Measurements from ENCODE around the gene LRP1.

GRCh38 chr12:57149245-57149900 lies 21.1 kb downstream of the LRP1 start:
- no peak for TF ChIP-seq ZFX (IDR thresholded peaks at IDR 0.05; ENCODE audit: borderline replicate concordance)
- TF ChIP-seq CTCF (IDR thresholded peaks at IDR 0.05), result no peak

Measured in 22Rv1 (cell line).